Breast epithelium (tissue), 3 donors: ENCODE data around the gene CORO7.

Source experiments
- CTCF ChIP-seq, 3 donors: fragments of 450-650 bp; IDR thresholded peaks; one replicate each; pipeline ENCODE4 v1.5.1; 2016 to 2017; ENCODE audit warnings: antibody characterized with exemption in 3 of 3, mild to moderate bottlenecking in 3 of 3, moderate library complexity in 3 of 3
- POLR2A ChIP-seq: fragments of 450-650 bp; IDR thresholded peaks from one replicate; pipeline ENCODE4 v1.6.1; 2016; ENCODE audit warnings: antibody characterized with exemption, mild to moderate bottlenecking, moderate library complexity
- POLR2AphosphoS5 ChIP-seq, 3 donors: sonication (generic); formaldehyde crosslinking; IDR thresholded peaks; one replicate each; pipeline ENCODE4 v1.6.1; 2017; ENCODE audit warnings: antibody characterized with exemption in 3 of 3

- TF ChIP-seq POLR2A (no peak), CTCF (IDR thresholded peaks at IDR 0.05) (peak in 1 of 3 donors; percentile 8), POLR2AphosphoS5 (IDR thresholded peaks at IDR 0.05) (no peak)
These were observed 12.0 kb downstream of the CORO7 start for GRCh38 chr16:4404247-4404966.
